ENCODE measurements around the gene CROCC.

DNA sequence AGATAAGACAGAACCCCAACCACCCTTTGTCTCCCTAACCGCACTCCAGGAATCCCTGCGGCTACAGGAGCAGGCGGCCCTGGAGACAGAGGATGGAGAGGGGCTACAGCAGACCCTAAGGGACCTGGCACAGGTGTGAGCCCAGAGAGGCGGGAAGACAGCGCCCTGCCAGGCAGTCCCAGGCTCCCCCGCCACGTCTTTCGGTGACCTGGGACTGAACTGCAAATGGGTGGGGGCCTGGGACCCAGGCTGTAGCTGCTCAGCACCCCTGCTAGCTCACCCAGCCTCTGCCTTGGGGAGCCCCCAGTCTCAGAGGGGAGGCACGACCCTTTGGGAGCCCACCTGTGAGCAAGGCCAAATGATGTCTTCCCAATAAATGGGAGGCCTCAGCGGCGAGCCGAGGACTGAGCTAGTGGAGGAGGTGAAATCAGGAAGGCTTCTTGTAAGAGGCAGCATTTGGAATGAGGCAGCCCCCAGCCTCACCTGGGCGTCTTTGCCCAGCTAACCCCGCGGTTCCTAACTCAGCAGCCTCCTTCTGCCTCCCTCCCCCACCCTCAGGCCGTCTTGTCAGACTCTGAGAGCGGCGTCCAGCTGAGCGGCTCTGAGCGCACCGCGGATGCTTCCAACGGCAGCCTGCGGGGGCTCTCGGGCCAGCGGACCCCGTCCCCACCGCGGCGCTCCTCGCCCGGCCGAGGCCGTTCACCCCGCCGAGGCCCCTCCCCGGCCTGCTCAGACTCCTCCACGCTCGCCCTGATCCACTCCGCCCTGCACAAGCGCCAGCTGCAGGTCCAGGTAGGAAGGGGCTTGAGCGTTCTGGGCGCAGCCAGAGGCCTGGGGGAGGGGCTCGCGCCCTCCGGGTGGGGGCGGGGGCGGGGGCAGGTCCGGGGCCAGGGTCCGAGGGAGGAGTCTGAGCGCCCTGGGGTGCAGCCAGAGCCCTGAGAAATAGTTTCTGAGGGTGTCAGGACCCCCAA is 16.9 kb downstream of the CROCC start:
- TF ChIP-seq POLR2A (IDR thresholded peaks at IDR 0.05; ENCODE audit: low read length) = no peak
- TF ChIP-seq GATA1 (IDR thresholded peaks at IDR 0.05; ENCODE audit: low read depth, low read length) = no peak

Data from erythroblast (primary cell).